GM18868 (cell line): Measurements from ENCODE around the gene GPR148.

Experiments used
- ATAC-seq: cut with Tn5 transposase; IDR thresholded peaks from one replicate; pipeline ENCODE4 v1.9.1; 2021; ENCODE audit warnings: mild to moderate bottlenecking, moderate library complexity; ENCODE audit not compliant: unreplicated experiment

The GPR148 gene

DNA sequence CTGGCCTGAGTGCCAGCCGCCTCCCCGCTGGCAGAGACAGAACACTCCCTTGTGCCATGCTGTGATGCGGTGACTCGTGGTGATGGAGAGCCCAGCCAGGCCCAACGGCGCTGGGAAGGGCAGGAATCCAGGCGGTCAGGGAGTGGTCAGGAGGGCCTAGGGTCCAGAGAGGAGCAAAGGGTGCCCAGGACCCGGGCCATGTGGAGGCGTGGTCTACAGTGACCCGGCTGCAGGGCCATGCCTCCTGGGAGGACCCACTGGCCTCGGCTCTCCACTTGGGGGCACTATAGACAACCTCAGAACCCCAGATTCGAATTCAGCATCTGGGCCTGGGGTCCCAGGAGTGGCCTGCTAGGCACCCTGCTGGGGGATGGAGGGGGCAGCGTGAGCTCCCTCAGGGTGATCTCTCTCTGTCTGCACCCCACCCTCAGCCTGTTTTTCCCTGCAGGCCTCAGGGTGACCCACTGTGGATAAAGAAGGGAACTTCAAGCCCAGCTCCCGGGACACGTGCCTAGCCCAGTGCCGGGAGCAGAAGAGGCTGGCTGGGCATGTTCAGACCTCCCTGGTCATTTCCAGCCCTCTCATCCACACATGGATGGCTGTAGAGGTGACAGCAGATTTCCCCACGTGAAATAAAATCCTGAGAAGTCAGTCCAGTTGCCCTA is 39.5 kb downstream of the GPR148 start:
- ATAC-seq, result no peak

DNA sequence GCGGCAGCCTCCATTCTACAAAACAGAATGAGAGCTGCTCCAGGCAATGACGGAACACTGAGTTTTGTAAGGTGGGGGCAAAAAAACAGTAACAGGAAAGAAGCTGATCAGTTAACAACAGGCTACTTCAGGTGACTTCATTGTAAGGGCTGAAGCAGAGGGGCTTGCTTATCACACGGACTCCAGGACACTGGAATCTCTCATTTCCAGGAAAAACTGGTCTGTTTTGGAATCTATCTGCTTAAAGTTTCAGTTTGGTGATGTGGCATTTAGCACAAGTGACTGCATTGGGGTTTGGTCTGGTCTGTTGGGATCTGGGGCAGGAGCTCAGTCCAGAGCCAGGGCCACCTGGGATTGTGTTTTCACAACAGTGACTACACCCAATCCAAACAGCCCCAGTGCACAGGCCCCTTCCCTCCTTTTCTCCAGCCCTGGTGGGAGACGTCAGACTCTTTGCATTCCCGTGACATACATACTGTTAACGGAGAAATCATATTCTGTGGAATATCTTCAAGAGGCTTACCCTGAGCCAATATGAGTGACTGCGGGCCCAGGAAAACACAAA is 40.6 kb downstream of the GPR148 start:
- ATAC-seq, result no peak

DNA sequence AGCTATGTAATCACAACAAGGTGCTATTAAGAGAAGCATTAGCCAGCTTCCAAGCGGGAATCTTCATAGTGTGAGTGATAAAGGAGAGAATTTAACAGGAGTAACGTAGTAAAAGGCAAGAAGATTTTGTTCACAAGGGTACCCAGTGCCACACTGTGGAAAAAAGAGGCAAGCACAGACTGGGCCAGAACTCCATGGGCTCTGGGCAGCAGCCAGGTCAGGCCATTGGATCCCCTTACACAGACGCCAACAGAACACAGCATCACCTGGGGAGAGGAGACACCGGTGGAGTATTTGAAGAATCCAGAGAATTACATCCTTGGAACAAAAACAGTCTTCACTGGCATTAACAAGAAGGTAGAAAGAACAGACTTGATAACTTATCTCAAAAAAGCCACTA is 47.7 kb downstream of the GPR148 start:
- no peak for ATAC-seq

DNA sequence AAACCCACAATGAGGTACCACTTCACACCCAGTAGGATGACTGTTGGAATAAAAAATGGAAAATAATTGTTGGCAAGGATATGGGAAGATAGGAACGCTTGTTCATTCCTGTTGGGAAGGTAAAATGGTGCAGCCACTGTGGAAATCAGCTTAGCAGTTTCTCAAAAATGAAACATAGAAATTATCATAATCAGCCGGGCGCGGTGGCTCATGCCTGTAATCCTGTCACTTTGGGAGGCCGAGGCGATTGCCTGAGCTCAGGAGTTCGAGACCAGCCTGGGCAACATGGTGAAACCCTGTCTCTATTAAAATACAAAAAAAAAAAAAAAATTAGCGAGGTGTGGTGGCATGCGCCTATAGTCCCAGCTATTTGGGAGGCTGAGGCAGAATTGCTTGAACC is 49.9 kb downstream of the GPR148 start:
- no peak for ATAC-seq
